Stimulated activated naive CD4-positive, alpha-beta T cell treated with Interleukin-2 at 50 U/mL for 16 hours (primary cell): Measurements from ENCODE around the gene NOL6.

ENCODE experiments used
- DNase-seq: peaks from one replicate; lab custom pipeline; 2025; lab: John Stamatoyannopoulos, UW

Gene NOL6

GRCh38 chr9:33450621-33451146 lies 23.0 kb downstream of the NOL6 start:
- DNase-seq, result no peak

- no peak for DNase-seq
These were observed 24.0 kb downstream of the NOL6 start for GRCh38 chr9:33449715-33450114.

- DNase-seq, result no peak
These were observed 25.7 kb downstream of the NOL6 start for GRCh38 chr9:33447799-33448553.

- peak; percentile 65 for DNase-seq
These were observed 26.6 kb downstream of the NOL6 start, which contains the start of gene AQP3 for GRCh38 chr9:33446946-33447798. Gene AQP3 (minus strand): TSS chr9:33447593. CDS start chr9:33447530, 63 bp downstream.

GRCh38 chr9:33446240-33446945 lies 27.3 kb downstream of the NOL6 start:
- peak; percentile 56 for DNase-seq

GRCh38 chr9:33445389-33446239 lies 28.1 kb downstream of the NOL6 start:
- peak; percentile 3 for DNase-seq

GRCh38 chr9:33443464-33444154 lies 30.1 kb downstream of the NOL6 start:
- DNase-seq, result no peak

GRCh38 chr9:33443047-33443446 lies 30.7 kb downstream of the NOL6 start:
- no peak for DNase-seq

GRCh38 chr9:33442125-33442524 lies 31.6 kb downstream of the NOL6 start:
- no peak for DNase-seq

- DNase-seq, result no peak
These were observed 33.1 kb downstream of the NOL6 start for GRCh38 chr9:33440609-33441008.

GRCh38 chr9:33440204-33440603 lies 33.5 kb downstream of the NOL6 start:
- DNase-seq, result no peak

- DNase-seq, result no peak
These were observed 34.0 kb downstream of the NOL6 start for GRCh38 chr9:33439731-33440130.

GRCh38 chr9:33438926-33439680 lies 34.6 kb downstream of the NOL6 start:
- no peak for DNase-seq

GRCh38 chr9:33437898-33438297 lies 35.8 kb downstream of the NOL6 start:
- DNase-seq, result no peak

GRCh38 chr9:33437205-33437604 lies 36.5 kb downstream of the NOL6 start:
- no peak for DNase-seq

GRCh38 chr9:33436445-33436844 lies 37.3 kb downstream of the NOL6 start:
- no peak for DNase-seq

GRCh38 chr9:33435821-33436277 lies 37.9 kb downstream of the NOL6 start:
- no peak for DNase-seq

- no peak for DNase-seq
These were observed 39.2 kb downstream of the NOL6 start for GRCh38 chr9:33434317-33435105.

- no peak for DNase-seq
These were observed 39.9 kb downstream of the NOL6 start for GRCh38 chr9:33433871-33434270.
